HepG2 (cell line): ENCODE results near the gene TEX22. TPM values are rescaled to one million over a fixed set of nuclear protein-coding genes. Genes with fewer than 3 reads are reported as not detected.

Source experiments
- CAMTA2 ChIP-seq: sonication (generic); formaldehyde crosslinking; IDR thresholded peaks from 2 replicates; pipeline ENCODE4 v1.4.0; 2020; ENCODE audit warnings: mild to moderate bottlenecking, missing genetic modification reagents, borderline replicate concordance
- GLI4 ChIP-seq: sonication (generic); formaldehyde crosslinking; IDR thresholded peaks from 2 replicates; pipeline ENCODE4 v1.5.1; 2020; ENCODE audit warnings: missing genetic modification reagents, mild to moderate bottlenecking, moderate library complexity, borderline replicate concordance
- HNRNPK ChIP-seq: fragments of 200-400 bp; formaldehyde crosslinking; IDR thresholded peaks from 2 replicates; pipeline ENCODE4 v1.6.1; 2018; ENCODE audit warnings: low read length, low read depth, moderate library complexity, mild to moderate bottlenecking; ENCODE audit not compliant: poor library complexity, severe bottlenecking
- HNRNPL ChIP-seq: fragments of 200-400 bp; formaldehyde crosslinking; IDR thresholded peaks from 2 replicates; pipeline ENCODE4 v1.6.1; 2017; ENCODE audit warnings: mild to moderate bottlenecking, low read depth, low read length
- HOXA3 ChIP-seq: sonication (generic); formaldehyde crosslinking; IDR thresholded peaks from 2 replicates; pipeline ENCODE4 v1.5.0; 2020; ENCODE audit warnings: missing genetic modification reagents
- HOXD1 ChIP-seq: sonication (generic); formaldehyde crosslinking; IDR thresholded peaks from 2 replicates; pipeline ENCODE4 v1.5.0; 2020; ENCODE audit warnings: missing genetic modification reagents
- KLF9 ChIP-seq: IDR thresholded peaks from 2 replicates; pipeline ENCODE4 v1.6.1; 2016; ENCODE audit warnings: low read depth
- NFAT5 ChIP-seq: sonication (generic); formaldehyde crosslinking; IDR thresholded peaks from 2 replicates; pipeline ENCODE4 v1.4.0; 2020; ENCODE audit warnings: missing genetic modification reagents
- NFE2 ChIP-seq: sonication (generic); formaldehyde crosslinking; IDR thresholded peaks from 2 replicates; pipeline ENCODE4 v1.4.0; 2020; ENCODE audit warnings: missing genetic modification reagents
- POLR2A ChIP-seq, 2 experiments: IDR thresholded peaks; 2 replicates each; pipeline ENCODE4 v1.6.1; 2011; ENCODE audit warnings: low read depth in 2 of 2, low read length in 2 of 2, mild to moderate bottlenecking in 1 of 2, moderate library complexity in 1 of 2; ENCODE audit not compliant: insufficient read depth in 1 of 2
- RBFOX2 ChIP-seq: fragments of 200-400 bp; formaldehyde crosslinking; IDR thresholded peaks from 2 replicates; pipeline ENCODE4 v1.6.1; 2017; ENCODE audit warnings: low read depth, mild to moderate bottlenecking, low read length
- SNAI1 ChIP-seq: sonication (generic); formaldehyde crosslinking; IDR thresholded peaks from 2 replicates; pipeline ENCODE4 v1.5.0; 2020; ENCODE audit warnings: mild to moderate bottlenecking, missing genetic modification reagents, borderline replicate concordance
- SRSF4 ChIP-seq: fragments of 200-400 bp; formaldehyde crosslinking; IDR thresholded peaks from one replicate; pipeline ENCODE4 v1.6.1; 2018; ENCODE audit warnings: mild to moderate bottlenecking, low read depth, low read length, moderate library complexity; ENCODE audit not compliant: poor library complexity, severe bottlenecking
- TBX2 ChIP-seq: sonication (generic); formaldehyde crosslinking; IDR thresholded peaks from 2 replicates; pipeline ENCODE4 v1.5.0; 2020; ENCODE audit warnings: missing genetic modification reagents, mild to moderate bottlenecking, borderline replicate concordance
- THYN1 ChIP-seq: sonication (generic); formaldehyde crosslinking; IDR thresholded peaks from 2 replicates; pipeline ENCODE4 v1.8.1; 2023; ENCODE audit warnings: low read depth, mild to moderate bottlenecking, moderate library complexity, missing genetic modification reagents, borderline replicate concordance
- TIGD3 ChIP-seq: sonication (generic); formaldehyde crosslinking; IDR thresholded peaks from 2 replicates; pipeline ENCODE4 v1.5.1; 2020; ENCODE audit warnings: mild to moderate bottlenecking, missing genetic modification reagents, borderline replicate concordance
- ZBTB46 ChIP-seq: sonication (generic); formaldehyde crosslinking; IDR thresholded peaks from 2 replicates; pipeline ENCODE4 v1.4.0; 2020; ENCODE audit warnings: mild to moderate bottlenecking, missing genetic modification reagents, borderline replicate concordance
- ZNF232 ChIP-seq: sonication (generic); formaldehyde crosslinking; IDR thresholded peaks from 2 replicates; pipeline ENCODE4 v1.4.0; 2020; ENCODE audit warnings: missing genetic modification reagents, borderline replicate concordance
- ZNF251 ChIP-seq: sonication (generic); formaldehyde crosslinking; IDR thresholded peaks from 2 replicates; pipeline ENCODE4 v1.9.0; 2021; ENCODE audit warnings: mild to moderate bottlenecking, missing genetic modification reagents
- ZNF773 ChIP-seq: sonication (generic); formaldehyde crosslinking; IDR thresholded peaks from 2 replicates; pipeline ENCODE4 v1.4.0; 2020; ENCODE audit warnings: missing genetic modification reagents, borderline replicate concordance
- ZNF777 ChIP-seq: sonication (generic); formaldehyde crosslinking; IDR thresholded peaks from 2 replicates; pipeline ENCODE4 v1.4.0; 2020; ENCODE audit warnings: missing genetic modification reagents
- polyA plus RNA-seq, 8 experiments: library from polyadenylated mRNA; depleted of rRNA in 3 of 8; stranded (reverse) in 7 of 8; unstranded in 1 of 8; fragments of >200 nt; fragmentation: Illumina TruSeq in 4 of 8; extraction: Trizol in 4 of 8; gene quantifications; 2 replicates each; pipeline versions ENCODE4 v1.2.1 to v1.2.3, GENCODE V29; 2011 to 2016; ENCODE audit warnings: low read depth in 4 of 8, missing spikeins in 1 of 8, mixed read lengths in 1 of 8; ENCODE audit not compliant: insufficient read depth in 1 of 8
- total RNA-seq, 5 experiments: library from RNA; depleted of rRNA; stranded (reverse); fragments of >200 nt; fragmentation: Illumina TruSeq; extraction: Trizol; gene quantifications; 2 replicates each; pipeline ENCODE4 v1.2.3, GENCODE V29; 2016; ENCODE audit warnings: low read depth in 1 of 5

The TEX22 gene
- total and polyA plus RNA-seq, 2 of the 13 experiments (the other 11 are each of a cell fraction or from before 2014, with no cell fraction given) = 0.07 to 0.27 TPM

- TF ChIP-seq ZNF232 (CRISPR knock-in tag) (peak; percentile 75; the same call in 1 of the 2 replicates), HNRNPL (peak; percentile 83), TBX2 (peak; percentile 34; the same call in 1 of the 2 replicates), ZNF777 (CRISPR knock-in tag) (peak; percentile 31), HOXD1 (CRISPR knock-in tag) (no peak), NFE2 (CRISPR knock-in tag) (no peak), HNRNPK (peak; percentile 51), SRSF4 (no peak), HOXA3 (CRISPR knock-in tag) (peak; percentile 11), ZBTB46 (0 out of 2 replicates have a peak, but pooled peaks have one; percentile 43), ZNF773 (CRISPR knock-in tag) (0 out of 2 replicates have a peak, but pooled peaks have one; percentile 20), TIGD3 (CRISPR knock-in tag) (peak; percentile 94), THYN1 (CRISPR knock-in tag) (no peak), SNAI1 (CRISPR knock-in tag) (peak; percentile 87), POLR2A (IDR thresholded peaks at IDR 0.05; ENCODE audit: insufficient read depth in 1 of 2, low read depth in 2 of 2, low read length in 2 of 2) (peak; percentile 17 to 62), KLF9 (CRISPR knock-in tag) (no peak), RBFOX2 (peak; percentile 80), ZNF251 (CRISPR knock-in tag) (0 out of 2 replicates have a peak, but pooled peaks have one; percentile 57), NFAT5 (0 out of 2 replicates have a peak, but pooled peaks have one; percentile 20), CAMTA2 (CRISPR knock-in tag) (no peak), GLI4 (CRISPR knock-in tag) (peak; percentile 87; the same call in 1 of the 2 replicates)
Observed at GRCh38 chr14:105398726-105399465, 558 bp downstream of the TEX22 start (continued).
